Embryonic facial prominence (tissue), 1 donor: ENCODE results near the gene CEACAM16.
"Not testable (repeated sequence)": the region's sequence is repeated elsewhere in the genome, so short reads cannot be mapped to it uniquely, and the experiment has no call there.

Source experiments
- DNase-seq: peaks from one replicate; pipeline ENCODE4 v3.0.0-alpha.2; 2016; ENCODE audit errors: extremely low spot score

The CEACAM16 gene

GRCh38 chr19:44698492-44699201 lies at the start of gene CEACAM16:
TSS of gene CEACAM16 (plus strand) at chr19:44699151. CDS start at chr19:44701457, 2,306 bp downstream.
- DNase-seq, result no peak

- DNase-seq, result no peak
Measured at GRCh38 chr19:44649578-44650145, 49.3 kb upstream of the CEACAM16 start.

DNA sequence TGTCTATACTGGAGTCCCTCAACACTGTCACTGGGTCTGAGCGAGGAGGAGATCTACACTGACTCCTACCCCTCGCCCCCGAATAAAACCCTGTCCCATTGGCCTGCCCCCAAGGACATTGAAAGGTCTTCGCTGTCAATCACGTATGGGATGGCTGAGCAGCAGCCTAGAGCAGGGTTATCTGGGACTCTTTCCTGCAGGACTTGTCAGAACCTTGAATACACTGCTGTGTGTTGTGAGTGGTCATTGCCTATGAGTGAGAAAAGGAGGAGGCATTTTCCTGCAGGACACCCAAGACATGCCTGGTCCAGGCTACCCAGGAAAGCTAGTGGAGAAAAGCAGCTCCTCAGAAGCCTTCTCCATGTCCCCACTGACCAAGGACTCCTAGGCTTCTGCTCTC lies 45.6 kb upstream of the CEACAM16 start:
- no peak for DNase-seq

DNA sequence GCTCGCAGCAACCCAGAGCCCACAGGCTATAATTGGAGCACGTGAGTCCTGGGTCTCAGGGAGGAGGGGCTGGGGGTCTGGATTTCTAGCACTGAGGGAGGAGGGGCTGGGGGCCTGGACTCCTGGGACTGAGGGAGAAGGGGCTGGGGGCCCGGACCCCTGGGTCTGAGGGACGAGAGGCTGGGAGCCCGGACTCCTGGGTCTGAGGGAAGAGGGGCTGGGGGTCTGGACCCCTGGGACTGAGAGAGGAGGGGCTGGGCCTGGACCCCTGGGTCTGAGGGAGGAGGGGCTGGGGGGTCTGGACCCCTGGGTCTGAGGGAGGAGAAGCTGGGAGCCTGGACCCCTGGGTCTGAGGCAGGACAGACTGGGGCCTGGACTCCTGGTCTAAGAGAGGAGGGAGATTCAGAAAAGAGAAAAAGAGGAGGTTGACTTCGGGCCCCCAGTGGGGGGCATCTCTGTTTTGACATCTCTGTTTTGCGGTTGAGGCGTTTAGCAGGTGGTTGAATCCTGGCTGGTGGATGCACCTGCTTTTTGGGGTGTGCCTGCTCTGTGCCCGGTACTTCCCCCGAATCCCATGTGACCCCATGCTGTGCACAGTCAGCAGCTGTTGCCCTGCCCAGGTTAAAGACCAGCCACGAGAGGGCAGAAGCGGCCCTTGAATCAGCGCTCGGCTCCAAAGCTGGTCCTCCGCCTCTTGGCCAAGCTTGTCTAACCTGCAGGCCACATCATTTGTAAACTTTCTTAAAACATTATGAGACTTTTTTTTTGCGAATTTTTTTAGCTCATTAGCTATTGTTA lies 44.8 kb upstream of the CEACAM16 start:
- no peak for DNase-seq

- peak; percentile 18 for DNase-seq
Measured at GRCh38 chr19:44657211-44657921, 41.6 kb upstream of the CEACAM16 start.

DNA sequence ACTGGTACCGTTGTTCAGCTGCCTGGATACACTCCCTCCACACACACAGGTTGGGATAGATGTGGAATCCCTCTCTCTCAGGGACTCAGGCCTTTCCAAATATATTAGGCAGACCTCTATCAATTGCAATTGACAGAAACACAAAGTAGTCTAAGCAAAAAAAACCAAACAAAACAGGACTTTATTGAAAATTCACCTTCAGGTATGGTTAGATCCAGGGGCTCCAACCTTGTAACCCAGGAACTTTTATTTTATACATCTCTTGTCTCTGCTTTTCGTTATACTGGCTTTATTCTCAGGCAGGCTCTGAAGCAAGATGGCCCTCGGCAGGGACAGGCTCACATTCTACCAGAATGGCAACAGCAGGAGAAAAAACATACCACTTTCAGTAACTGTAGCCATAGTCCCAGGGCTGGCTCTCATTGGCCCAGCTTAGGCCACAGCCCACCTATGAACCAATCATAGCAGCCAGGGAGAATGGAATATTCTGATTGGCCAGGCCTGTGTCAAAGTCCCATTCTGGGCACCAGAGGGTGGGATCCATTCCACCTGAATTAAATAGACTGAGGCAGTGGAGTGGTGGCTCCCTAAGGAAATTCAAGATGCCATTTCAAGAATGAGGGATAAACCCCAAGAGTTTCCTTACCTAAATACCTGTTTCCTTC lies 40.8 kb upstream of the CEACAM16 start:
- DNase-seq, result no peak

DNA sequence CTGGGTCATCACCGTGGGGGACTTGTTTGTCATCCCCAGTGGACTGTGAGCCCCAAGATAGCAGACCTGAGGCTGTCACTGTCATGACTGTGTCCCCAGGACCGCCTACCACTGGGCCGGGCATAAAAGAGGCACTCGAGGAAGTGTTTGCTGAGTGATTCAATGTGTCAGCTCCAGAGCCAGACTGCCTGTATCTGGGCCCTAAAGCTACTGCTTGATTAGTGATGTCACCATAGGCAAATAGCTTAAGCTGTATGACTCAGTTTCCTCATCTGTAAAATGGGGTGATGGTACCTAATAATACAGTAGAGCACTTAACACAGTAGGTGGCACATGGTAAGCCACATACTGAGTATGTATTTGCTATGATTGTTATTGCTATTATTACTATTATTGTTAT lies 38.9 kb upstream of the CEACAM16 start:
- DNase-seq, result no peak

DNA sequence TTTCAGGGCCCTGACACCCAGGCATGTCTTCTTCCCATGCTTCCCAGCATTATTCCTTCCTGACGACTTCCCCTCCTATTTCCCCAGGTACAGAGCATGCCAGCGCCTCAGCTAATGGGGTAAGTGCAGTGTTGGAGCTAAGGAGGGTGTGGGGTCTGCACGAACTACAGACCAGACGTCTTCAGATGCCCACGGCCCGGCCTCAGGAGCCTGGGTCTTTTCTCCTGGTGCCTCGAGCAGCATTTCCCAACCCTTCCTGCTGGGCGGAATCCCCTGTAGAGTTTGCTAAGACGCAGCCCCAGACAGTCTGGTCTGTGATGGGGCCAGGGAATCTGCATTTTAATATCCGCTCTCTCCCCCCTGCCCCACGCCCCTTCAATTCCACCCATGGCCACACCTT lies 37.7 kb upstream of the CEACAM16 start:
- DNase-seq, result no peak

DNA sequence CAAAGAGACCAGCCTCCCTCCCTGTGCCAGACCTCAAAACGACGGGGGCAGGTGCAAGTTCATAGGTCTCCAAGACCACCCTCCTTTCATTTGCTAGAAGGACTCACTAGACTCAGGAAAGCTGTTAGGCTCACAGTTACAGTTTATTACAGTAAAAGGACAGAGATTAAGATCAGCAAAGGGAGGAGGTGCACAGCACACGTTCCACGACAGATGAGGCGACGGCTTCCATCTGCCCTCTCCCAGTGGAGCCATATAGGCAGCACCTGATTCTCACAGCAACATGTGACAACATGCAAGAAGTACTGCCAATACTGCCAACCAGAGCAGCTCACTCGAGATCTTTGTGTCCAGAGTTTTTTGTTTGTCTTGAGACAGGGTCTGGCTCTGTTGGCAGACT lies 37.0 kb upstream of the CEACAM16 start:
- DNase-seq, result no peak

- DNase-seq, result no peak
Measured at GRCh38 chr19:44662691-44663385, 36.1 kb upstream of the CEACAM16 start.

GRCh38 chr19:44663996-44664395 lies 35.0 kb upstream of the CEACAM16 start:
- DNase-seq, result no peak

DNA sequence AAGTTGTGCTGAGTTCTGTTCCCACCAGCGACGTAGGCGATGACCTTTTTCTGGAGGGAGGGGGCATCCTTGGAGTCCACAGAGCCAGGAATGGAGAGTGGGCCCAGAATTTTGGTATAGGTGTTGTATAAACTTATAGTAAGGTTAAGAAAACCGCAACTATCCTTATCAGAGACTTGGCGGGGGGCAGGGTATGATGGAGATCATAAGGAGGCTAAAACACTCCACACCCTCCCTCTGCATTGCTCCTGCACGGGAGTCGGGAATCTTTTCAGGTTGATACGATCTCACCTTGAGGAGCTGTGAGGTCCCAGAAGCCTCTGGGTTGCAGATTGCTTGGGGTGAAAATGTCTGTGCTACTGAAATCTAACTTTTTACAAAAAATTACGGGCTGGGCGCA lies 34.0 kb upstream of the CEACAM16 start:
- no peak for DNase-seq

DNA sequence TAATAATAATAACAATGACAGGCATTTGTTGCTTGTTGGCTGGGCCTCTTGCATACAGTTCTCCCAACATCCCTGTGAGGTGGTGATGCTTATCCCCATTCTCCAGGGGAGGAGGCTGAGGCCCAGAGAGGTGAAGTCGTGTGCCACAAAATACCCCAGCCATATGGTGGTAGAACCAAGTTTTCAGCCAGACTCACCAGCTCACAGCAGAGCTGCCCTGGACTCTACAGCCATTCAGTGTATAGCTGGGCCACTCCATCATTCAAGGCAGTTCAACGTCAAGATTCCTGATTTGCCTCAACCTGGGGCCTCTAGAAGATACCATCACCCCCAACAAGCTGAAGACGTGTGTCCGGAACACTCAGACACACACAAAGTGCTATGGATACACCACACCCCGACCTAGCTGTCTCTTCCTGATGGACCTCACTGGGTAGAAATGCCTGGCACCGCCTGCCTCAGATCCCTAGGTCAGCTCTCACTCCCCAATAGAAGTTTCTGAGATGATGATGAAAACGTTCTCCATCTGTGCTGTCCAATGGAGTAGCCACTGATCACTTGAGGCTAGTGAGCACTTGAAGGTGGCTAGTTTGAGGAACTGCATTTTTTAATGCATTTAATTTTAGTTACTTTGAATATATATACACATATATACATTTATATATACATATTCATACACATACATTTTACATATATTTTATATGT lies 31.9 kb upstream of the CEACAM16 start:
- DNase-seq, result no peak

DNA sequence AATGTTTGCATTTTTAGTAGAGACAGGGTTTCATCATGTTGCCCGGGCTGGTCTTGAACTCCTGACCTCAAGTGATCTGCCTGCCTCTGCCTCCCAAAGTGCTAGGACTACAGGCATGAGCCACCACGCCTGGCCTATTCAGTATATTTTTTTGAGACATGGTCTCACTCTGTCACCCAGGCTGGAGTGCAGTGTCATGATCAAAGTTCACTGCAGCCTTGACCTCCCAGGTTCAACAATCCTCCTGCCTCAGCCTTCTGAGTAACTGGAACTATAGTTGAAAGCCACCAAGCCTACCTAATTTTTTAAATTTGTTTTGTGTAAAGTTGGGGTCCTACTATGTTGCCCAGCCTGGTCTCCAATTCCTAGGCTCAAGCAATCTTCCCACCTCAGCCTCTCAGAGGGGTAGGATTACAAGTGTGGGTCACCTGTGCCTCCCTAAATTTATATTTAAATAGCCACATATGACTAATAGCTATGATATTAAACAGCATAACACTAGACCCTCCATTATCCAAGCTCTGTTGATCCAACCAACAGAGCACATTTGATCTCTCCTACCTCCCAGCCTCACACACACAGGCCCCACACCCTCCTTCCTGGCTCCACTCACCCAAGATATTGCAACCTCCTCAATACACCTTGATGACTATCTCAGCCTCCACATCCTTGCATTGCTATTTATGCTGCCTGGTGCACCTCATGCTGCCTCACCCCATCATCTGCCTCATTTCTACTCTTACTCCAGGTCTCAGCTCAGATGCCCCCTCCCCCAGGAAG lies 29.8 kb upstream of the CEACAM16 start:
- DNase-seq, result no peak

GRCh38 chr19:44670027-44670426 lies 28.9 kb upstream of the CEACAM16 start:
- not testable (repeated sequence) for DNase-seq

- DNase-seq, result no peak
Measured at GRCh38 chr19:44671400-44671799, 27.6 kb upstream of the CEACAM16 start, which contains the start of gene CEACAM19. TSS of gene CEACAM19 (plus strand) at chr19:44671482. CDS start at chr19:44671932, 450 bp downstream.

- no peak for DNase-seq
Measured at GRCh38 chr19:44672226-44672625, 26.7 kb upstream of the CEACAM16 start.

DNA sequence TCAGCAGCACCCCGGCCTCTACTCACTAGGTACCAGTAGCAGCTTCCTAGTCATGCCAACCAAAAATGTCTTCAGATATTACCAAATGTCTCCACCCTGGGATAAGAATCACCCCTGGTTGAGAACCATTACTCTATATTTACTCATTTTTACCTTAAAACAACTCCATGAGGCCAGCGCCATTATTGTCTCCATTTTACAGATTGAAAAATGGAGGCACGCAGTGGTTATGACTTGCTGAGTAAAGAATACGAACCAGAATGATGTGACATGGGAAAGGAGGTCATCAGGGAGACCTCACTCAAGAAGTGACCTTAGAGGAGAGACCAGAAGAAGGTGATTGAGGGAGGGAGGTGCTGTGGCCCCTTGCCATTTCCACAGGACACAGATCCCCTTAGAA lies 25.4 kb upstream of the CEACAM16 start:
- DNase-seq, result no peak

GRCh38 chr19:44675521-44675920 lies 23.4 kb upstream of the CEACAM16 start:
- DNase-seq, result no peak
